HepG2 (cell line): ENCODE data around the gene FRS2. TPM values are rescaled to one million over a fixed set of nuclear protein-coding genes. Genes with fewer than 3 reads are reported as not detected.

Experiments
- ELF4 ChIP-seq: sonication (generic); formaldehyde crosslinking; IDR thresholded peaks from 2 replicates; pipeline ENCODE4 v1.5.0; 2020; ENCODE audit warnings: missing genetic modification reagents, mild to moderate bottlenecking, moderate library complexity, borderline replicate concordance
- JUNB ChIP-seq: sonication (generic); formaldehyde crosslinking; IDR thresholded peaks from 2 replicates; pipeline ENCODE4 v1.8.0; 2022; ENCODE audit warnings: missing genetic modification reagents, mild to moderate bottlenecking, borderline replicate concordance
- KMT2A ChIP-seq: sonication (generic); formaldehyde crosslinking; IDR thresholded peaks from 2 replicates; pipeline ENCODE4 v1.4.0; 2020; ENCODE audit warnings: missing genetic modification reagents
- POLR2A ChIP-seq, 2 experiments: IDR thresholded peaks; 2 replicates each; pipeline ENCODE4 v1.6.1; 2011; ENCODE audit warnings: low read depth in 2 of 2, low read length in 2 of 2, mild to moderate bottlenecking in 1 of 2, moderate library complexity in 1 of 2; ENCODE audit not compliant: insufficient read depth in 1 of 2
- RXRA ChIP-seq: sonication (generic); formaldehyde crosslinking; IDR thresholded peaks from 2 replicates; pipeline ENCODE4 v1.5.1; 2020; ENCODE audit warnings: missing genetic modification reagents
- TIGD3 ChIP-seq: sonication (generic); formaldehyde crosslinking; IDR thresholded peaks from 2 replicates; pipeline ENCODE4 v1.5.1; 2020; ENCODE audit warnings: mild to moderate bottlenecking, missing genetic modification reagents, borderline replicate concordance
- ZFP1 ChIP-seq: IDR thresholded peaks from 2 replicates; pipeline ENCODE4 v1.6.1; 2016
- ZFP36L2 ChIP-seq: sonication (generic); formaldehyde crosslinking; IDR thresholded peaks from 2 replicates; pipeline ENCODE4 v1.4.0; 2020; ENCODE audit warnings: missing genetic modification reagents
- ZMAT3 ChIP-seq: sonication (generic); formaldehyde crosslinking; conservative IDR thresholded peaks from 2 replicates; pipeline ENCODE4 v1.7.0; 2021; ENCODE audit warnings: missing genetic modification reagents
- ZNF281 ChIP-seq: sonication (generic); formaldehyde crosslinking; IDR thresholded peaks from 2 replicates; pipeline ENCODE4 v1.4.0; 2020; ENCODE audit warnings: missing genetic modification reagents, borderline replicate concordance
- ZNF713 ChIP-seq: sonication (generic); formaldehyde crosslinking; IDR thresholded peaks from 2 replicates; pipeline ENCODE4 v1.4.0; 2020; ENCODE audit warnings: mild to moderate bottlenecking, missing genetic modification reagents
- polyA plus RNA-seq, 8 experiments: library from polyadenylated mRNA; depleted of rRNA in 3 of 8; stranded (reverse) in 7 of 8; unstranded in 1 of 8; fragments of >200 nt; fragmentation: Illumina TruSeq in 4 of 8; extraction: Trizol in 4 of 8; gene quantifications; 2 replicates each; pipeline versions ENCODE4 v1.2.1 to v1.2.3, GENCODE V29; 2011 to 2016; ENCODE audit warnings: low read depth in 4 of 8, missing spikeins in 1 of 8, mixed read lengths in 1 of 8; ENCODE audit not compliant: insufficient read depth in 1 of 8
- total RNA-seq, 5 experiments: library from RNA; depleted of rRNA; stranded (reverse); fragments of >200 nt; fragmentation: Illumina TruSeq; extraction: Trizol; gene quantifications; 2 replicates each; pipeline ENCODE4 v1.2.3, GENCODE V29; 2016; ENCODE audit warnings: low read depth in 1 of 5
- TF ChIP-seq, protein P1 (sequence below): sonication (generic); formaldehyde crosslinking; IDR thresholded peaks from 2 replicates; pipeline ENCODE4 v1.4.0; 2020; ENCODE audit warnings: mild to moderate bottlenecking, missing genetic modification reagents
- TF ChIP-seq, protein P2 (sequence below): IDR thresholded peaks from 2 replicates; pipeline ENCODE4 v1.6.1; 2016; ENCODE audit warnings: low read depth, borderline replicate concordance
- TF ChIP-seq, protein P3 (sequence below): sonication (generic); formaldehyde crosslinking; IDR thresholded peaks from 2 replicates; pipeline ENCODE4 v1.4.0; 2020; ENCODE audit warnings: mild to moderate bottlenecking, missing genetic modification reagents
- TF ChIP-seq, protein P4 (sequence below): IDR thresholded peaks from 2 replicates; pipeline ENCODE4 v1.6.1; 2016
- TF ChIP-seq, protein P5 (sequence below): sonication (generic); formaldehyde crosslinking; IDR thresholded peaks from 2 replicates; pipeline ENCODE4 v1.4.0; 2020; ENCODE audit warnings: missing genetic modification reagents
- TF ChIP-seq, protein P6 (sequence below): sonication (generic); formaldehyde crosslinking; IDR thresholded peaks from 2 replicates; pipeline ENCODE4 v1.9.0; 2021; ENCODE audit warnings: missing genetic modification reagents, mild to moderate bottlenecking, borderline replicate concordance

FRS2 gene
- total and polyA plus RNA-seq, 2 of the 13 experiments (the other 11 are each of a cell fraction or from before 2014, with no cell fraction given): 8.3 to 16.8 TPM

DNA sequence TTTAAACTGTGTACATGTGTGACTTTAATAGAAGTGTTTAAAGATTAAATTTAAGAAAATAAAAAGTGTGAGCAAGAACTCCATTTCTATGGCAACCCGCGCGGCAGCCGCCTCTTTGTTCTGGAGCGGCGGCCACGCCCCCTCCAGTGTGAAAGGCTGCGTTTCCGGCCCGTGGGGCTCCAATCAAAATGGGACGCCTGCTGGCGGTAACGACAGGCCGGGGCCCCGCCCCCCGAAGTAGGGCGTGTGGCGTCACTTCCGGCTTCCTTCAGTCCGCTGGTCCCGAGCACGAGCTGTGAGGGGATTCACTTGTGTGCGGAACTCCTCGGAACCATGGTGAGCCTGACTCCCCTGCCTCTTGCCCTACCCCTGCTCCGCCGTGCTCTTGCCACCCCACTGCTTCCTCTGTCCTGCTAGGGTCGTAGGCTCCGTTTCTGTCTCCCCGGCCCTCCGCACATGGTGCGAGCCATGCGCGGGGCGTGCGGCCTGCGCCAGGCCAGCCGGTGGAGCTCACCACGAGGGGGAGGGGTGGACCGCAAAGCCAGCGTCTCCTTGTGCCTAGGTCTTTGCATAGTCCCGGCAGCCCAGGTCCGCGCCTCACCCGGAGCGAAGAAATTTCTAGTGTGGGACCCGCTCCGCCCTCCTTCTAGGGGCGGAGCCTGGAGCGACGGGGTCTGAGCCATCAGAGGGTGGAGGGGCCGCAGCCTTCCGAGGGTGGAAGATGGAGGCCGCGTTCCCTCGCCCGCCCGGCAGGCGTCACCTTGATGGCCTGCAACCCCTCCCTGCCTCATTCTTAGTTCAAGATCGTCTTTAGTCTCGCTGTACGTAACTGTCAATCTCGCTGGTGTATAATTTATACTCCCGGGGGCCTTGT, 115.2 kb downstream of the FRS2 start, which contains the start of gene CCT2 (continued):
- TF ChIP-seq, protein P1, sequence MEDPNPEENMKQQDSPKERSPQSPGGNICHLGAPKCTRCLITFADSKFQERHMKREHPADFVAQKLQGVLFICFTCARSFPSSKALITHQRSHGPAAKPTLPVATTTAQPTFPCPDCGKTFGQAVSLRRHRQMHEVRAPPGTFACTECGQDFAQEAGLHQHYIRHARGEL (CRISPR knock-in tag): no peak
- TF ChIP-seq ZNF713 (CRISPR knock-in tag): no peak
- TF ChIP-seq, protein P2, sequence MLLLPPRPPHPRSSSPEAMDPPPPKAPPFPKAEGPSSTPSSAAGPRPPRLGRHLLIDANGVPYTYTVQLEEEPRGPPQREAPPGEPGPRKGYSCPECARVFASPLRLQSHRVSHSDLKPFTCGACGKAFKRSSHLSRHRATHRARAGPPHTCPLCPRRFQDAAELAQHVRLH (CRISPR knock-in tag): no peak
- TF ChIP-seq JUNB (CRISPR knock-in tag): no peak
- TF ChIP-seq ELF4: no peak
- peak; percentile 99 for TF ChIP-seq POLR2A (IDR thresholded peaks at IDR 0.05; ENCODE audit: insufficient read depth in 1 of 2, low read depth in 2 of 2, low read length in 2 of 2)
- 0 out of 2 replicates have a peak, but pooled peaks have one; percentile 69 for TF ChIP-seq TIGD3 (CRISPR knock-in tag)
- peak; percentile 57 for TF ChIP-seq RXRA (CRISPR knock-in tag)
- peak; percentile 79 for TF ChIP-seq KMT2A (CRISPR knock-in tag)
- peak; percentile 86 for TF ChIP-seq ZNF281 (CRISPR knock-in tag)
- no peak for TF ChIP-seq ZFP36L2
- TF ChIP-seq, protein P3, sequence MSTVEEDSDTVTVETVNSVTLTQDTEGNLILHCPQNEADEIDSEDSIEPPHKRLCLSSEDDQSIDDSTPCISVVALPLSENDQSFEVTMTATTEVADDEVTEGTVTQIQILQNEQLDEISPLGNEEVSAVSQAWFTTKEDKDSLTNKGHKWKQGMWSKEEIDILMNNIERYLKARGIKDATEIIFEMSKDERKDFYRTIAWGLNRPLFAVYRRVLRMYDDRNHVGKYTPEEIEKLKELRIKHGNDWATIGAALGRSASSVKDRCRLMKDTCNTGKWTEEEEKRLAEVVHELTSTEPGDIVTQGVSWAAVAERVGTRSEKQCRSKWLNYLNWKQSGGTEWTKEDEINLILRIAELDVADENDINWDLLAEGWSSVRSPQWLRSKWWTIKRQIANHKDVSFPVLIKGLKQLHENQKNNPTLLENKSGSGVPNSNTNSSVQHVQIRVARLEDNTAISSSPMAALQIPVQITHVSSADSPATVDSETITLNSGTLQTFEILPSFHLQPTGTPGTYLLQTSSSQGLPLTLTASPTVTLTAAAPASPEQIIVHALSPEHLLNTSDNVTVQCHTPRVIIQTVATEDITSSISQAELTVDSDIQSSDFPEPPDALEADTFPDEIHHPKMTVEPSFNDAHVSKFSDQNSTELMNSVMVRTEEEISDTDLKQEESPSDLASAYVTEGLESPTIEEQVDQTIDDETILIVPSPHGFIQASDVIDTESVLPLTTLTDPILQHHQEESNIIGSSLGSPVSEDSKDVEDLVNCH (CRISPR knock-in tag): no peak
- TF ChIP-seq, protein P4, sequence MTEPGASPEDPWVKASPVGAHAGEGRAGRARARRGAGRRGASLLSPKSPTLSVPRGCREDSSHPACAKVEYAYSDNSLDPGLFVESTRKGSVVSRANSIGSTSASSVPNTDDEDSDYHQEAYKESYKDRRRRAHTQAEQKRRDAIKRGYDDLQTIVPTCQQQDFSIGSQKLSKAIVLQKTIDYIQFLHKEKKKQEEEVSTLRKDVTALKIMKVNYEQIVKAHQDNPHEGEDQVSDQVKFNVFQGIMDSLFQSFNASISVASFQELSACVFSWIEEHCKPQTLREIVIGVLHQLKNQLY (CRISPR knock-in tag): peak; percentile 44; the same call in 1 of the 2 replicates
- TF ChIP-seq, protein P5, sequence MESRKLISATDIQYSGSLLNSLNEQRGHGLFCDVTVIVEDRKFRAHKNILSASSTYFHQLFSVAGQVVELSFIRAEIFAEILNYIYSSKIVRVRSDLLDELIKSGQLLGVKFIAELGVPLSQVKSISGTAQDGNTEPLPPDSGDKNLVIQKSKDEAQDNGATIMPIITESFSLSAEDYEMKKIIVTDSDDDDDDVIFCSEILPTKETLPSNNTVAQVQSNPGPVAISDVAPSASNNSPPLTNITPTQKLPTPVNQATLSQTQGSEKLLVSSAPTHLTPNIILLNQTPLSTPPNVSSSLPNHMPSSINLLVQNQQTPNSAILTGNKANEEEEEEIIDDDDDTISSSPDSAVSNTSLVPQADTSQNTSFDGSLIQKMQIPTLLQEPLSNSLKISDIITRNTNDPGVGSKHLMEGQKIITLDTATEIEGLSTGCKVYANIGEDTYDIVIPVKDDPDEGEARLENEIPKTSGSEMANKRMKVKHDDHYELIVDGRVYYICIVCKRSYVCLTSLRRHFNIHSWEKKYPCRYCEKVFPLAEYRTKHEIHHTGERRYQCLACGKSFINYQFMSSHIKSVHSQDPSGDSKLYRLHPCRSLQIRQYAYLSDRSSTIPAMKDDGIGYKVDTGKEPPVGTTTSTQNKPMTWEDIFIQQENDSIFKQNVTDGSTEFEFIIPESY (CRISPR knock-in tag): no peak
- TF ChIP-seq ZMAT3: peak; percentile 86; the same call in 1 of the 2 replicates
- TF ChIP-seq, protein P6, sequence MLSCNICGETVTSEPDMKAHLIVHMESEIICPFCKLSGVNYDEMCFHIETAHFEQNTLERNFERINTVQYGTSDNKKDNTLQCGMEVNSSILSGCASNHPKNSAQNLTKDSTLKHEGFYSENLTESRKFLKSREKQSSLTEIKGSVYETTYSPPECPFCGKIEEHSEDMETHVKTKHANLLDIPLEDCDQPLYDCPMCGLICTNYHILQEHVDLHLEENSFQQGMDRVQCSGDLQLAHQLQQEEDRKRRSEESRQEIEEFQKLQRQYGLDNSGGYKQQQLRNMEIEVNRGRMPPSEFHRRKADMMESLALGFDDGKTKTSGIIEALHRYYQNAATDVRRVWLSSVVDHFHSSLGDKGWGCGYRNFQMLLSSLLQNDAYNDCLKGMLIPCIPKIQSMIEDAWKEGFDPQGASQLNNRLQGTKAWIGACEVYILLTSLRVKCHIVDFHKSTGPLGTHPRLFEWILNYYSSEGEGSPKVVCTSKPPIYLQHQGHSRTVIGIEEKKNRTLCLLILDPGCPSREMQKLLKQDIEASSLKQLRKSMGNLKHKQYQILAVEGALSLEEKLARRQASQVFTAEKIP (CRISPR knock-in tag): no peak
- no peak for TF ChIP-seq ZFP1
